HepG2 (cell line): ENCODE measurements around the gene MCOLN1. TPM values are rescaled to one million over a fixed set of nuclear protein-coding genes. Genes with fewer than 3 reads are reported as not detected.

Experiments used
- ATAC-seq: fragments of 200-7000 bp; cut with Tn5 transposase; 3 replicates; pipeline ENCODE4 v1.9.1; 2020; ENCODE audit warnings: mild to moderate bottlenecking, moderate library complexity
- BruUV-seq: library from RNA; stranded (reverse); fragments of 400-500 nt; replicated peaks from 2 replicates; lab custom pipeline; 2021; lab: Mats Ljungman, UMichigan
- CTCF ChIA-PET: fragments of 300-600 bp; formaldehyde crosslinking; extraction: SDS; loops from one replicate; lab custom pipeline; 2021; ENCODE audit warnings: low total read pairs, inconsistent platforms, low intra/inter-chr PET ratio; lab: Yijun Ruan, JAX
- POLR2A ChIA-PET: fragments of 350-600 bp; sonication (Branson Sonifier 250); formaldehyde crosslinking; loops from one replicate; lab custom pipeline; 2020; ENCODE audit warnings: antibody characterized with exemption, inconsistent platforms; lab: Yijun Ruan, JAX
- DNase-seq: peaks from one replicate; pipeline ENCODE4 v3.0.0-alpha.2; 2015; ENCODE audit warnings: low spot score
- FAIRE-seq: peaks from 3 replicates; lab custom pipeline; 2011; peaks lifted over from hg19 to GRCh38; lab: Jason Lieb, UNC
- H2AFZ ChIP-seq: one replicate; pipeline ENCODE4 v1.6.1; 2011; ENCODE audit warnings: low read length, inconsistent platforms
- H3K27ac ChIP-seq: fragments of 300-600 bp; 3 replicates; pipeline ENCODE4 v1.8.0; 2011; ENCODE audit warnings: mixed run types, mild to moderate bottlenecking, mixed read lengths, low read length, inconsistent platforms; ENCODE audit not compliant: insufficient read depth; ENCODE audit errors: extremely low read length
- H3K27me3 ChIP-seq, 2 experiments: fragments of 200-600 bp in 1 of 2; 2 replicates in 1 of 2; 3 replicates in 1 of 2; pipeline versions ENCODE4 v1.6.0 to v1.8.0; 2011; ENCODE audit warnings: low read length in 2 of 2, mild to moderate bottlenecking in 2 of 2, moderate library complexity in 2 of 2, inconsistent platforms in 1 of 2; ENCODE audit not compliant: insufficient read depth in 2 of 2, control insufficient read depth in 1 of 2
- H3K36me3 ChIP-seq, 2 experiments: fragments of 200-600 bp in 1 of 2; replicated peaks in 1 of 2; 2 replicates in 1 of 2; 3 replicates in 1 of 2; pipeline versions ENCODE4 v1.5.1 to v1.8.0; 2011; ENCODE audit warnings: low read length in 2 of 2, inconsistent platforms in 1 of 2; ENCODE audit not compliant: insufficient read depth in 2 of 2, control insufficient read depth in 1 of 2
- H3K4me1 ChIP-seq: 2 replicates; pipeline ENCODE4 v1.5.1; 2012; ENCODE audit warnings: low read length, inconsistent platforms; ENCODE audit not compliant: insufficient read depth
- H3K4me2 ChIP-seq: 2 replicates; pipeline ENCODE4 v1.6.0; 2011; ENCODE audit warnings: low read depth, low read length, inconsistent platforms
- H3K4me3 ChIP-seq, 3 experiments: fragments of 200-600 bp in 1 of 3; sonication (generic), shearing (Covaris generic) in 1 of 3; replicated peaks in 1 of 3; 2 replicates each; pipeline ENCODE4 v1.5.1; 2011 to 2016; ENCODE audit warnings: low read length in 3 of 3, inconsistent platforms in 2 of 3, low read depth in 2 of 3, mild to moderate bottlenecking in 2 of 3, control low read depth in 1 of 3, mixed read lengths in 1 of 3; ENCODE audit not compliant: insufficient read depth in 1 of 3
- H3K79me2 ChIP-seq: one replicate; pipeline ENCODE4 v1.6.1; 2011; ENCODE audit warnings: low read length, inconsistent platforms; ENCODE audit not compliant: insufficient read depth
- H3K9ac ChIP-seq: 2 replicates; pipeline ENCODE4 v1.6.0; 2011; ENCODE audit warnings: mild to moderate bottlenecking, low read depth, low read length, inconsistent platforms; ENCODE audit not compliant: insufficient read depth
- H3K9me3 ChIP-seq: 2 replicates; pipeline ENCODE4 v1.5.1; 2012; ENCODE audit warnings: mild to moderate bottlenecking, low read length
- H4K20me1 ChIP-seq: 2 replicates; pipeline ENCODE4 v1.6.0; 2011; ENCODE audit warnings: inconsistent platforms, mild to moderate bottlenecking, low read length, moderate library complexity; ENCODE audit not compliant: insufficient read depth
- ERF ChIP-seq: IDR thresholded peaks from 2 replicates; pipeline ENCODE4 v1.6.1; 2018; ENCODE audit warnings: missing biosample characterization, missing genetic modification reagents
- FOSL1 ChIP-seq: sonication (generic); formaldehyde crosslinking; IDR thresholded peaks from 2 replicates; pipeline ENCODE4 v1.9.0; 2021; ENCODE audit warnings: missing genetic modification reagents, borderline replicate concordance
- FOXK1 ChIP-seq: sonication (generic); formaldehyde crosslinking; IDR thresholded peaks from 2 replicates; pipeline ENCODE4 v1.4.0; 2020; ENCODE audit warnings: low read depth, missing genetic modification reagents, borderline replicate concordance
- FOXM1 ChIP-seq: sonication (generic); formaldehyde crosslinking; IDR thresholded peaks from 2 replicates; pipeline ENCODE4 v1.5.0; 2020; ENCODE audit warnings: missing genetic modification reagents
- HES4 ChIP-seq: sonication (generic); formaldehyde crosslinking; IDR thresholded peaks from 2 replicates; pipeline ENCODE4 v1.9.0; 2021; ENCODE audit warnings: mild to moderate bottlenecking, missing genetic modification reagents, borderline replicate concordance
- KLF9 ChIP-seq: IDR thresholded peaks from 2 replicates; pipeline ENCODE4 v1.6.1; 2016; ENCODE audit warnings: low read depth
- NCOA1 ChIP-seq: sonication (generic); formaldehyde crosslinking; IDR thresholded peaks from 2 replicates; pipeline ENCODE4 v1.9.0; 2021; ENCODE audit warnings: missing genetic modification reagents
- NFYB ChIP-seq: sonication (generic); formaldehyde crosslinking; IDR thresholded peaks from 2 replicates; pipeline ENCODE4 v1.4.0; 2020; ENCODE audit warnings: missing genetic modification reagents
- POLR2A ChIP-seq, 2 experiments: IDR thresholded peaks; 2 replicates each; pipeline ENCODE4 v1.6.1; 2011; ENCODE audit warnings: low read depth in 2 of 2, low read length in 2 of 2, mild to moderate bottlenecking in 1 of 2, moderate library complexity in 1 of 2; ENCODE audit not compliant: insufficient read depth in 1 of 2
- RFXANK ChIP-seq: IDR thresholded peaks from 2 replicates; pipeline ENCODE4 v1.6.1; 2016
- SIX4 ChIP-seq: sonication (generic); formaldehyde crosslinking; IDR thresholded peaks from 2 replicates; pipeline ENCODE4 v1.4.0; 2020; ENCODE audit warnings: missing genetic modification reagents
- TFAP4 ChIP-seq: sonication (generic); IDR thresholded peaks from 2 replicates; pipeline ENCODE4 v1.6.1; 2016; ENCODE audit warnings: low read depth, borderline replicate concordance
- YEATS4 ChIP-seq: sonication (generic); formaldehyde crosslinking; IDR thresholded peaks from 2 replicates; pipeline ENCODE4 v1.4.0; 2020; ENCODE audit warnings: missing genetic modification reagents, borderline replicate concordance
- ZBTB2 ChIP-seq: sonication (generic); formaldehyde crosslinking; IDR thresholded peaks from 2 replicates; pipeline ENCODE4 v1.8.0; 2022; ENCODE audit warnings: low read depth, missing genetic modification reagents
- ZFP82 ChIP-seq: sonication (generic); formaldehyde crosslinking; IDR thresholded peaks from 2 replicates; pipeline ENCODE4 v1.5.1; 2020; ENCODE audit warnings: mild to moderate bottlenecking, missing genetic modification reagents, borderline replicate concordance
- ZNF296 ChIP-seq: sonication (generic); formaldehyde crosslinking; conservative IDR thresholded peaks from 2 replicates; pipeline ENCODE4 v1.5.0; 2020; ENCODE audit warnings: mild to moderate bottlenecking, missing genetic modification reagents
- ZNF317 ChIP-seq: sonication (generic); formaldehyde crosslinking; IDR thresholded peaks from 2 replicates; pipeline ENCODE4 v1.5.0; 2020; ENCODE audit warnings: mild to moderate bottlenecking, missing genetic modification reagents
- ZNF547 ChIP-seq: sonication (generic); formaldehyde crosslinking; IDR thresholded peaks from 2 replicates; pipeline ENCODE4 v1.5.1; 2020; ENCODE audit warnings: mild to moderate bottlenecking, missing genetic modification reagents
- ZNF549 ChIP-seq: sonication (generic); formaldehyde crosslinking; IDR thresholded peaks from 2 replicates; pipeline ENCODE4 v1.5.0; 2020; ENCODE audit warnings: missing genetic modification reagents
- ZNF563 ChIP-seq: sonication (generic); formaldehyde crosslinking; IDR thresholded peaks from 2 replicates; pipeline ENCODE4 v1.8.0; 2022; ENCODE audit warnings: mild to moderate bottlenecking, moderate library complexity, missing genetic modification reagents
- ZNF775 ChIP-seq: sonication (generic); formaldehyde crosslinking; IDR thresholded peaks from 2 replicates; pipeline ENCODE4 v1.4.0; 2020; ENCODE audit warnings: missing genetic modification reagents, mild to moderate bottlenecking, moderate library complexity, borderline replicate concordance
- ZXDC ChIP-seq: sonication (generic); formaldehyde crosslinking; IDR thresholded peaks from 2 replicates; pipeline ENCODE4 v1.5.0; 2020; ENCODE audit warnings: mild to moderate bottlenecking, missing genetic modification reagents
- WGBS: methylation state at CpG from one replicate; pipeline ENCODE4 v1.1.6; 2017; ENCODE audit warnings: low lambda C conversion rate; 5-methylcytosine and 5-hydroxymethylcytosine counted together
- in situ Hi-C: cut with HindIII; loops from 2 replicates; pipeline ENCODE4 v1.10.0; 2017; ENCODE audit warnings: low pct_unique_long_range_greater_than_20kb; ENCODE audit not compliant: extremely low pct_ligation_motif_present
- intact Hi-C: fragments of 100-400 bp; cut with micrococcal nuclease; formaldehyde crosslinking; loops from one replicate; pipeline ENCODE4 v1.10.0; 2022; ENCODE audit not compliant: unreplicated experiment
- polyA plus RNA-seq, 8 experiments: library from polyadenylated mRNA; depleted of rRNA in 3 of 8; stranded (reverse) in 7 of 8; unstranded in 1 of 8; fragments of >200 nt; fragmentation: Illumina TruSeq in 4 of 8; extraction: Trizol in 4 of 8; gene quantifications; 2 replicates each; pipeline versions ENCODE4 v1.2.1 to v1.2.3, GENCODE V29; 2011 to 2016; ENCODE audit warnings: low read depth in 4 of 8, missing spikeins in 1 of 8, mixed read lengths in 1 of 8; ENCODE audit not compliant: insufficient read depth in 1 of 8
- total RNA-seq, 5 experiments: library from RNA; depleted of rRNA; stranded (reverse); fragments of >200 nt; fragmentation: Illumina TruSeq; extraction: Trizol; gene quantifications; 2 replicates each; pipeline ENCODE4 v1.2.3, GENCODE V29; 2016; ENCODE audit warnings: low read depth in 1 of 5

Gene MCOLN1
- total and polyA plus RNA-seq, 2 of the 13 experiments (the other 11 are each of a cell fraction or from before 2014, with no cell fraction given): 3.4 to 15.7 TPM

- ChIA-PET POLR2A (interaction anchor here (1.4 to 2.1 kb wide), 3 partner anchors 12 to 61 kb away, joined by 3 to 13 read pairs (median 4); partner anchors contain the start of gene MCOLN1), CTCF (no interaction called here)
- intact Hi-C loops (no loop called here), in situ Hi-C loops (no loop called here)
- Histone ChIP-seq H3K27ac (peak overlapping the region; percentile 84), H3K9me3 (no peaks in the 10 kb centered on the region), H3K79me2 (no peaks in the 10 kb centered on the region), H3K36me3 (peaks cover 0 to 4% of the 10 kb centered on the region in 2 experiments; a peak in 2 of 5 replicates), H3K4me1 (peaks cover 14% of the 10 kb centered on the region), H3K4me2 (peak overlapping the region; percentile 89), H3K4me3 (peak overlapping the region; percentile 91 to 97 (median 94)), H3K27me3 (no peaks in the 10 kb centered on the region; a peak in 1 of 5 replicates), H3K9ac (peak overlapping the region; percentile 81), H2AFZ (no peak overlapping the region), H4K20me1 (no peaks in the 10 kb centered on the region)
- BruUV-seq: TSS peak; percentile 88
- ATAC-seq (peak; percentile 73), DNase-seq (peak; percentile 67), FAIRE-seq (no peak)
- WGBS: 13% methylated on average over 30 of the region's 41 CpGs
- TF ChIP-seq ZNF563 (CRISPR knock-in tag) (no peak), TFAP4 (no peak), ZNF317 (CRISPR knock-in tag) (no peak), FOSL1 (CRISPR knock-in tag) (no peak), FOXM1 (CRISPR knock-in tag) (no peak), NFYB (CRISPR knock-in tag) (no peak), ZBTB2 (CRISPR knock-in tag) (no peak), ZNF547 (CRISPR knock-in tag) (no peak), ZXDC (CRISPR knock-in tag) (no peak), FOXK1 (CRISPR knock-in tag) (no peak), ZNF775 (no peak), RFXANK (CRISPR knock-in tag) (no peak), ZFP82 (CRISPR knock-in tag) (no peak), POLR2A (IDR thresholded peaks at IDR 0.05; ENCODE audit: insufficient read depth in 1 of 2, low read depth in 2 of 2, low read length in 2 of 2) (peak in 1 of 2 experiments; percentile 59; a peak in 1 of 4 replicates), ERF (CRISPR knock-in tag) (no peak), ZNF549 (no peak), ZNF296 (CRISPR knock-in tag) (no peak), YEATS4 (CRISPR knock-in tag) (peak; percentile 44; the same call in 1 of the 2 replicates), NCOA1 (CRISPR knock-in tag) (0 out of 2 replicates have a peak, but pooled peaks have one; percentile 45), SIX4 (CRISPR knock-in tag) (no peak), KLF9 (no peak), HES4 (CRISPR knock-in tag) (0 out of 2 replicates have a peak, but pooled peaks have one; percentile 17)
These were observed 11.6 kb downstream of the MCOLN1 start for GRCh38 chr19:7533925-7534480.
